22Rv1 (cell line): ENCODE results near the gene GASK1A.
A peak's percentile ranks its signal among the peaks of the same experiment; 100 is the strongest.

ENCODE experiments used
- H3K27ac ChIP-seq: fragments of 450-650 bp; 2 replicates; pipeline ENCODE4 v1.5.1; 2017
- CTCF ChIP-seq: fragments of 450-650 bp; IDR thresholded peaks from 2 replicates; pipeline ENCODE4 v1.5.1; 2017; ENCODE audit warnings: mild to moderate bottlenecking
- ZFX ChIP-seq: fragments of 450-650 bp; IDR thresholded peaks from 2 replicates; pipeline ENCODE4 v1.6.1; 2017; ENCODE audit warnings: antibody characterized with exemption, borderline replicate concordance

Gene GASK1A

DNA sequence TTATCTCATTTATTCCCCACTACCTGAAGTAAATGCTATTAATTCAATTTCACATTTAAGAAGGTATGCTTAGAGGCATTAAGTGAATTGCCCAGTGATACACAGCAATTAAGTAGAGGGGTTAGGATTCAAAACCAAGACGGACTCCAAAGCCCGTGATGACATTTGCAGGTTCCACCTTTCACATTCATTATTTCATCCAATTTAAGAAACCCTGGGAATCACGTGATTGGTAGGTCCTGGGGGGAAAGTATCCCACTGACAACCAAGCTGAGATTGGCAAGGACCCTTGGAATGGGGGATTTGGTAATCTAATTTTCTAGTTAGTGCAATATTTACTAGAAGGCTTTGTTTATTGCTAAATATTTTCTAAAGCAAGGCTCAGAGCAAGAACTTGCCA lies 124.9 kb downstream of the GASK1A start:
- H3K27ac ChIP-seq = no peak overlapping the region
- TF ChIP-seq ZFX (no peak), CTCF (no peak)

GRCh38 chr3:43104660-43105595 lies 125.8 kb downstream of the GASK1A start:
- no peak overlapping the region for H3K27ac ChIP-seq
- TF ChIP-seq CTCF = no peak

DNA sequence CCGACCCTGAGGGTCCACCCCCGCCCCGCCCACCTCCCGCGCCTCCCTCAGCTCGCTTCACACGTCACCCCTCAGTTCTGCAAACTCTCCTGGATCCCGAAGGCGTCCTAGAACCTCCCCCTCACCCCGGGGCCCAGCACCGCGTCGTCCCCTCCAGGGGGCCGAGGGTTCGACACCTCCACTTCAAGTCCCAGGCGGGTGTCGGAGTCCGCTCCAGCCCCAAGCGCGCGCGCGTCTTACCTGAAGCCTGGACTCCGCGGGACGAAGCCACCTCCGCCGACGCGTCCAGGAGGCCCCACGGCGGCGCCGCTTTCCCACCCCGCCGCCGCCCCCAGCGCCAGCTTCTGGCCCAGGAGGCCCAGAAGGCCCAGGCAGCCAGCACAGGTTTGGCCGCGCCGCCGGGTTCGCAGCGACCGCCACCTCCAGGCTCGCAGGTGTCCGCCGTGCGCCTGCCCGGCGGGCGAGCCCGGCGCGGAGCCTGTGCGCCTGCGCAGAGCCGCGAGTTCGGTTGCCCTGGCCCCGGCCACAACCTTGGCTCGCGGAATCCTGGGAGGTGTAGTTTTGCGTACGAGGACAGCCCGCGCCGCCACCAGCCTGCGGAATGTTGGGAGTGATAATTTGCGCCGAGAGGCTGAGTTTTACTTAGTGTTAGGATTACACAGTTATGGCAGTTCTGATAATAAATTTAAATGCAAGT lies 126.6 kb downstream of the GASK1A start, which contains the start of gene POMGNT2:
Gene POMGNT2, minus strand, starts transcription at position 484 of the 697 bp plus-strand sequence. CDS start 24,648 bp downstream, outside the sequence.
- peak within 1 kb of the TSS; percentile 44 for H3K27ac ChIP-seq
- TF ChIP-seq ZFX (no peak), CTCF (no peak)

DNA sequence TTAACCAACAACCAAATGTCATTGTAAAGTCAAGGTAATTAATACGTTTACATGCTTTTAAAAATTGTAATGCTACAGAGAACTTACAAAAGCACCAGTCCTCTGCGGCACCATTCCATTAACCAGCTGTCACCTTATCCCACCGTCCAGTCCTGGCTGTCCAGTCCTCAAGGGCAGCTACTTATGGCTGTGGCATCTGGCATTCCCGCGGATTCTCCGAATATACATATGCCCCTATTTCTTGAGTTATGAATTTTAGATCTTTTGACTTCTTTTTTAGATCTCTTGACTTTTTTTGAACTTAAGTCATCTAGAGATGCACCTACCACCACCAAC lies 127.2 kb downstream of the GASK1A start:
- no peak overlapping the region; the same call in 1 of the 2 replicates for H3K27ac ChIP-seq
- TF ChIP-seq CTCF = no peak
- TF ChIP-seq ZFX = no peak
